Measurements from ENCODE around the gene LIG1.

DNA sequence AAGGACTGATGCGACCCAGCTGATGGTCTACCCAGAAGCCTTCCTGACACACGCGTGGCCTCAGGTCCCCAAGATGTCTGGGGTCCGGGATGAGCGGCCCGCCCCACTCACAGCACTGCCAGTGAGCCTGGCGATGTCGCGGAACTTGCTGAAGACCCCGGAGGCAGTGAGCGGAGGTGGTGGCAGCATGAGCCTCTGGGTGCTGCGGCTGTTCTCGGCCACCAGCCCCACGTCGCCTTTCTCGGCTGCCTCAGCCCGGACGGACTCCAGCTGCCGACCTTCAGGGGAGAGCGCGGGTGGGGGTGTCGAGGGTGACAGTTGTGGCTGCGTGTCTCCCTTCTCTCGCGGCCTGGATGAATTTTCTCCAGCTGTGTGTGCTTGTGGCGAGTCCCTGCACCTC is 32.7 kb downstream of the LIG1 start:
- no peak for TF ChIP-seq EP300 (IDR thresholded peaks at IDR 0.05)
- no peak for TF ChIP-seq CTCF (IDR thresholded peaks at IDR 0.05)
- no peak for TF ChIP-seq POLR2A (IDR thresholded peaks at IDR 0.05)

All from ovary (tissue), 3 donors.